ENCODE results near the gene NEK5.

The NEK5 gene

DNA sequence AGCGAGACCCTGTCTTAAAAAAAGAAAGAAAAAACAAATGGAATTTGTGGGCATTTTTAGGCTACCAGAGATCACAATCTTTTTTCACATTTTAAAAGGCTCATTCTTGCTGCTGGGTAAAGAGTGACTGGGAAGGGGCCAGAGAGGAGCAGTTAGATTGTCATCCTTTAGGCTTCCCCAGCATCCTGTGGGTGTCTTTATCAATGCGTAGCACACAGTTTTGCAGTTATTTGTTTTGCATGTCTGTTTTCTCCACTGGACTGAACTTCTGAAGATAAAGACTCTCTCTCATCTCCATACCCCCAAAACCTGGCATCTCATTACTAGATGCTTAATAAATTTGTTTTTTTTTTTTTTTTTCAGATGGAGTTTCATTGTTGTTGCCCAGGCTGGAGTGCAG lies 106.5 kb downstream of the NEK5 start:
- H3K4me2 ChIP-seq (ENCODE audit: low read length), result no peak overlapping the region
- no peak overlapping the region for H3K4me3 ChIP-seq (ENCODE audit: low read depth, low read length)
- H3K4me1 ChIP-seq, result no peaks in the 10 kb centered on the region
- no peak overlapping the region for H3K9ac ChIP-seq
- H3K36me3 ChIP-seq (ENCODE audit: control insufficient read depth, insufficient read depth, low read length), result no peaks in the 10 kb centered on the region
- no peaks in the 10 kb centered on the region for H3K27me3 ChIP-seq (ENCODE audit: control insufficient read depth, insufficient read depth, low read length)
- no peak overlapping the region for H2AFZ ChIP-seq
- TF ChIP-seq, protein P1, sequence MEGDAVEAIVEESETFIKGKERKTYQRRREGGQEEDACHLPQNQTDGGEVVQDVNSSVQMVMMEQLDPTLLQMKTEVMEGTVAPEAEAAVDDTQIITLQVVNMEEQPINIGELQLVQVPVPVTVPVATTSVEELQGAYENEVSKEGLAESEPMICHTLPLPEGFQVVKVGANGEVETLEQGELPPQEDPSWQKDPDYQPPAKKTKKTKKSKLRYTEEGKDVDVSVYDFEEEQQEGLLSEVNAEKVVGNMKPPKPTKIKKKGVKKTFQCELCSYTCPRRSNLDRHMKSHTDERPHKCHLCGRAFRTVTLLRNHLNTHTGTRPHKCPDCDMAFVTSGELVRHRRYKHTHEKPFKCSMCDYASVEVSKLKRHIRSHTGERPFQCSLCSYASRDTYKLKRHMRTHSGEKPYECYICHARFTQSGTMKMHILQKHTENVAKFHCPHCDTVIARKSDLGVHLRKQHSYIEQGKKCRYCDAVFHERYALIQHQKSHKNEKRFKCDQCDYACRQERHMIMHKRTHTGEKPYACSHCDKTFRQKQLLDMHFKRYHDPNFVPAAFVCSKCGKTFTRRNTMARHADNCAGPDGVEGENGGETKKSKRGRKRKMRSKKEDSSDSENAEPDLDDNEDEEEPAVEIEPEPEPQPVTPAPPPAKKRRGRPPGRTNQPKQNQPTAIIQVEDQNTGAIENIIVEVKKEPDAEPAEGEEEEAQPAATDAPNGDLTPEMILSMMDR (IDR thresholded peaks at IDR 0.05), result no peak
- no peaks in the 10 kb centered on the region for H3K79me2 ChIP-seq
- no peak overlapping the region for H3K27ac ChIP-seq
- no peaks in the 10 kb centered on the region for H3K9me3 ChIP-seq (ENCODE audit: control insufficient read depth, low read length)

DNA sequence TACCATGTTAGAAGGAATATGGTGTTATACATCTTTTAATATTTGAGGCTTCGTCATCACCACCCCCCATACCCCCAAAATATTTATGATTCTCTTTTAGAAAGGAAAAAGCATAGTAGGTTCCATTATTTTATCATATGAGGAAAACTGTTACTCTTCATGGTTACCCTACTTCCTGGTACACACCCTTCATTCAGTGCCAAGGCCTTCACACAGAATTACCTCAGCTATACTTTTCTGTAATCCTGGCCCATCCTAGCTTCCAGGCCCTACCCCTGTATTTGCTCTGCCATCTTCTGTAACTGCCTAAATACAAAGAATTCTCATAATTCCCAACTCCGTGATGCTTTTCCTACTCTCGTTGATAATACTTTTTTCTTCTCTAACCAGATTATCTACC lies 108.7 kb downstream of the NEK5 start:
- Histone ChIP-seq H3K27me3 (ENCODE audit: control insufficient read depth, insufficient read depth, low read length) (no peaks in the 10 kb centered on the region), H3K4me2 (ENCODE audit: low read length) (no peak overlapping the region), H3K9ac (no peak overlapping the region), H3K4me1 (no peaks in the 10 kb centered on the region), H2AFZ (no peak overlapping the region), H3K36me3 (ENCODE audit: control insufficient read depth, insufficient read depth, low read length) (no peaks in the 10 kb centered on the region), H3K9me3 (ENCODE audit: control insufficient read depth, low read length) (no peaks in the 10 kb centered on the region), H3K79me2 (no peaks in the 10 kb centered on the region), H3K4me3 (ENCODE audit: low read depth, low read length) (no peak overlapping the region), H3K27ac (no peak overlapping the region)
- TF ChIP-seq, protein P1 (IDR thresholded peaks at IDR 0.05), result no peak

DNA sequence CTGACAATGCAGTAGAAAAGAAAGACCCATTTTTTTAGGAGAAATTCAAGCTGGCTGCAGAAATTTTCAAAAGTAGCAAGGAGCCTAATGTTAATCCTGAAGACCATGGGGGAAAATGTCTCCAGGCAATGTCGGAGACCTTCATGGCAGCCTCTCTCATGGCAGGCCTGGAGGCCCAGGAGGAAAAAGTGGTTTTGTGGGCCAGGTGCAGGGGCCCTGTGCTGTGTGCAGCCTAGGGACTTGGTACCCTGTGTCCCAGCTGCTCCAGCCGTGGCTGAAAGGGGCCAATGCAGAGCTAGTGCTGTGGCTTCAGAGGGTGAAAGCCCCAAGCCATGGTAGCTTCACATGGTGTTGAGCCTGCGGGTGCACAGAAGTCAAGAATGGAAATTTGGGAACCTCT lies 112.6 kb downstream of the NEK5 start:
- no peaks in the 10 kb centered on the region for H3K9me3 ChIP-seq (ENCODE audit: control insufficient read depth, low read length)
- no peak overlapping the region for H3K27ac ChIP-seq
- no peaks in the 10 kb centered on the region for H3K4me1 ChIP-seq
- H3K4me2 ChIP-seq (ENCODE audit: low read length), result no peak overlapping the region
- TF ChIP-seq, protein P1 (IDR thresholded peaks at IDR 0.05), result no peak
- H3K36me3 ChIP-seq (ENCODE audit: control insufficient read depth, insufficient read depth, low read length), result no peaks in the 10 kb centered on the region
- H3K4me3 ChIP-seq (ENCODE audit: low read depth, low read length), result no peak overlapping the region
- H3K79me2 ChIP-seq, result peaks cover 4% of the 10 kb centered on the region
- H3K27me3 ChIP-seq (ENCODE audit: control insufficient read depth, insufficient read depth, low read length), result no peaks in the 10 kb centered on the region
- H2AFZ ChIP-seq, result no peak overlapping the region
- H3K9ac ChIP-seq, result no peak overlapping the region

DNA sequence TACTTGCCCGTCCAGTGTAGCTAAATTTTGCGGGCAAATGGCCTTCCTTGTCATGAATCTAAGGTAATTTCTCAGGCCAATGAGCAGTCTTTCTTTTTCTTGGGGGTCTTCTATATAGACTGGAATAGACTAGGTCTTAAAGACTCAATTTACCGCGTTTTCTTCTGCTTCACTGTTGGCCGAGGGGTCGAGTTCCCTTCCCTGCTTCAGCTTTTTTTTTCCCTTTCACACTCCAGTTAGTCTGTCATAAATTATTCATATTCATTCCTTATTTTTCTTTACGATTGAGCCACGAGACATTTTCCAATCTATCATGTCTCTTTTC lies 116.4 kb downstream of the NEK5 start:
- Histone ChIP-seq H3K27ac (peak overlapping the region; percentile 25), H3K4me3 (ENCODE audit: low read depth, low read length) (peak overlapping the region; percentile 89), H3K4me1 (no peaks in the 10 kb centered on the region), H3K27me3 (ENCODE audit: control insufficient read depth, insufficient read depth, low read length) (no peaks in the 10 kb centered on the region), H3K9me3 (ENCODE audit: control insufficient read depth, low read length) (no peaks in the 10 kb centered on the region), H3K9ac (no peak overlapping the region), H3K36me3 (ENCODE audit: control insufficient read depth, insufficient read depth, low read length) (no peaks in the 10 kb centered on the region), H3K4me2 (ENCODE audit: low read length) (peak overlapping the region; percentile 68), H2AFZ (peak overlapping the region; percentile 76), H3K79me2 (peaks cover 4% of the 10 kb centered on the region)
- TF ChIP-seq, protein P1 (IDR thresholded peaks at IDR 0.05), result no peak

DNA sequence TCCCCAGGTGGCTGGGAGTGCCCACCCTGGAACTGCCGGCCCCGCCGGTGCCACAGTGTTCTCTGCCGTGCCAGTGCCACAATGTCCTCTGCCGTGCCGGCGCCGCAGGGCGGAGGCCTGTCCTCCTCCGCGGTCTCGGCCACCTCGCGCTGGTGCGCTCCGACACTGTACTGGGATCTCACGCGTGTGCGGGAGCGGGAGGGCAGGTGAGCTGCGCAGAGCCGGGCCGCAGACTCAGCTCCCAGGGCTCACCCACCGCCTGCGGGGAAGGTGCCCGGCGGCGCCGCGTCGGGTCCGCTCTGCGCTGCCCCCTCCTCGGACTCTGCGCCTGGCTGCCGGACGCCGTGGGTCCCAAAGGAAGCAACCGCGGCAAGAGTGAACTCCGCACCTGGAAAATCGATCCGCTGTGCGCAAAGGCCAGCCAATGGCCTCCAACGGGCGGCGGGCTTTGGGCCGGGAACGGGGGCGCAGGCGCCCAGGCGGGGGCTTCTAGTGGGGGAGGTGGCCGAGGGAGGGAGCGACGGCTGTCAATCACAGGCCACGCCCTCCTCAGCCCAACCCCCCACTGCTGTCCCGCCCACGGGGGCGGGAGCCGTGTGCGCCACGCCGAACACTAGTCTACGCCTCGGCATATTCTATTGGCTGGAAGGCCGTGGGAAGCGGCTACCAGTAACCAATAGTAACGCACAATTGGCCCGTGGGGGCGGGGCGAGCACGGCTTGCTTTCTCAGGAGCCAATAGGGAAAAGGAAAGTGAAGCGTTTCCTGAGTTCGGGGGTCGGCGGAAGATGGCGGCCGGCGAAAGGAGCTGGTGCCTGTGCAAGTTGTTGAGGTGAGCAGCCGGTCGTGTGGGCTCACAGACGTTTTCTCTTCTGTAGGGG lies 117.0 kb downstream of the NEK5 start, which contains the start of gene ALG11:
ALG11 (plus strand) TSS at position 767 of the 880 bp plus-strand sequence; CDS start at position 788, 21 bp downstream.
- H2AFZ ChIP-seq, result peak within 1 kb of the TSS; percentile 89
- H3K36me3 ChIP-seq (ENCODE audit: control insufficient read depth, insufficient read depth, low read length), result no peaks in the 10 kb centered on the region
- H3K9ac ChIP-seq, result no peak within 1 kb of the TSS
- no peaks in the 10 kb centered on the region for H3K27me3 ChIP-seq (ENCODE audit: control insufficient read depth, insufficient read depth, low read length)
- no peaks in the 10 kb centered on the region for H3K9me3 ChIP-seq (ENCODE audit: control insufficient read depth, low read length)
- H3K4me1 ChIP-seq, result no peaks in the 10 kb centered on the region
- H3K4me3 ChIP-seq (ENCODE audit: low read depth, low read length), result peak within 1 kb of the TSS; percentile 89
- H3K27ac ChIP-seq, result peak within 1 kb of the TSS; percentile 74
- peak within 1 kb of the TSS; percentile 81 for H3K4me2 ChIP-seq (ENCODE audit: low read length)
- H3K79me2 ChIP-seq, result peaks cover 4% of the 10 kb centered on the region
- TF ChIP-seq, protein P1 (IDR thresholded peaks at IDR 0.05), result no peak

Data from parathyroid adenoma (tissue), 2 donors.